Colonic mucosa (tissue), 4 donors: ENCODE measurements around the gene NTRK3. TPM values are rescaled to one million over a fixed set of nuclear protein-coding genes. Genes with fewer than 3 reads are reported as not detected.

Experiments used
- DNase-seq: peaks from one replicate; pipeline ENCODE4 v3.0.0-alpha.2; 2020
- H3K27ac ChIP-seq: fragments of 200-600 bp; one replicate; pipeline ENCODE4 v1.8.0; 2021
- H3K27me3 ChIP-seq: fragments of 200-600 bp; one replicate; pipeline ENCODE4 v1.8.0; 2021
- H3K36me3 ChIP-seq: fragments of 200-600 bp; one replicate; pipeline ENCODE4 v1.8.0; 2021
- H3K4me1 ChIP-seq: fragments of 200-600 bp; one replicate; pipeline ENCODE4 v1.8.0; 2021; ENCODE audit warnings: mild to moderate bottlenecking
- H3K4me3 ChIP-seq: fragments of 200-600 bp; one replicate; pipeline ENCODE4 v1.8.0; 2021
- H3K9ac ChIP-seq, 2 donors: one replicate each; pipeline ENCODE4 v1.7.0; 2013; ENCODE audit warnings: control low read depth in 2 of 2, low read depth in 2 of 2, low read length in 2 of 2
- H3K9me3 ChIP-seq: fragments of 200-600 bp; one replicate; pipeline ENCODE4 v1.8.0; 2021
- CTCF ChIP-seq: fragments of 200-600 bp; IDR thresholded peaks from one replicate; pipeline ENCODE4 v1.8.0; 2022; ENCODE audit warnings: antibody characterized with exemption, mild to moderate bottlenecking
- intact Hi-C: fragments of 100-400 bp; cut with DNase I; formaldehyde crosslinking; loops from one replicate; pipeline ENCODE4 v1.14.1; 2022
- total RNA-seq, 2 donors: library from RNA; stranded (reverse); fragmentation: NEBNext Ultra II Directional in 1 of 2; extraction: Animal tissue kit (Norgen Biotek cat#: 25700) in 1 of 2; gene quantifications; one replicate each; pipeline ENCODE4 v1.2.1, GENCODE V29; 2021
- donor health status: healthy.
- donor health status: DM: no; HTN: no; CAD: no.
- donor health status: DM: no; HTN: no; CAD: no.

Gene NTRK3
- total RNA-seq, 2 donors from 2014 or later, result 1.2 to 1.5 TPM

DNA sequence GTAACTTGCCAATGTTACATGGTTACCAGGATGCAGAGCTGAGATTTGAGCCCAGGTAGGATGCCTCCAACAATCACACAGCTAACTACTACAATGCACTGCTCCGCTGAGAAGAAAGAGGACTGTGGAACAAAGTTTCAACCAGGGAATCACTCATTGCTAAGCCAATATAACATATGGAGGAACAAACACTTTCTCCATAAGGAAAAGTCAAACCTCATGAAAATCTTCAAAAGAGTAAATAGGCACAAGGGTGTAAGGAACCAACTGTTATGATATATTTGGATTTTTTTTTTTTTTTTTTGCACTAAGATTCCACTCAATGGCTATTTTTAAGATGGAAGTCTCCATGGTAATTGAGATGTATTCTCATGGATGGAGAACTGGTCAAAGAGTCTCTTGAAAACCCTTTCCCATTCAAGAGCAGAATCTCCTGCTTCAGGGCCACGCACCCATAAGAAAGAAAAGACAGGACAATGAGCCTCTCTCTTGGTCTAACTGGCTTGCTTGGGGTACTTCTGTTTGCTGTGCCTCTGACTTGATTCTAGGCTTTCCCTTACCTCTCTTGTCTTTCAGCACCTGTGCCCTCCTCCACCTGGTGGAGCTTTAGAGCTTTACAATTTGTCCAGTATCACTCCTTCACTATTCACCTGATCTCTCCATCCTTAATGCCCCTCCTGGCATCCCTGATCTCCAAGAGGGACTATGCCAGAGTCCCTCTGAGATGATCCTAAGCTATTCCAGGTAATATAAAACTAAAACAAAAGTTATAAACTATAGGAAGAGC lies 252.8 kb downstream of the NTRK3 start:
- Histone ChIP-seq H3K4me1 (no peaks in the 10 kb centered on the region), H3K27me3 (no peaks in the 10 kb centered on the region), H3K4me3 (no peak overlapping the region), H3K36me3 (no peaks in the 10 kb centered on the region), H3K9me3 (no peaks in the 10 kb centered on the region), H3K27ac (no peak overlapping the region), H3K9ac (no peak overlapping the region)
- TF ChIP-seq CTCF, result no peak
- no peak for DNase-seq
- intact Hi-C loops, result no loop called here

- TF ChIP-seq CTCF, result no peak
- intact Hi-C loops, result no loop called here
- Histone ChIP-seq H3K9ac (no peak overlapping the region), H3K4me1 (no peaks in the 10 kb centered on the region), H3K4me3 (no peak overlapping the region), H3K27ac (no peak overlapping the region), H3K27me3 (no peaks in the 10 kb centered on the region), H3K36me3 (no peaks in the 10 kb centered on the region), H3K9me3 (no peaks in the 10 kb centered on the region)
- no peak for DNase-seq
Measured at GRCh38 chr15:88002706-88003105, 253.8 kb downstream of the NTRK3 start.

GRCh38 chr15:87998630-87999029 lies 257.9 kb downstream of the NTRK3 start:
- H3K27me3 ChIP-seq, result no peaks in the 10 kb centered on the region
- intact Hi-C loops, result no loop called here
- H3K27ac ChIP-seq, result no peak overlapping the region
- H3K4me3 ChIP-seq, result no peak overlapping the region
- no peak overlapping the region for H3K9ac ChIP-seq
- H3K36me3 ChIP-seq, result no peaks in the 10 kb centered on the region
- no peaks in the 10 kb centered on the region for H3K9me3 ChIP-seq
- DNase-seq, result no peak
- no peak for TF ChIP-seq CTCF
- no peaks in the 10 kb centered on the region for H3K4me1 ChIP-seq

DNA sequence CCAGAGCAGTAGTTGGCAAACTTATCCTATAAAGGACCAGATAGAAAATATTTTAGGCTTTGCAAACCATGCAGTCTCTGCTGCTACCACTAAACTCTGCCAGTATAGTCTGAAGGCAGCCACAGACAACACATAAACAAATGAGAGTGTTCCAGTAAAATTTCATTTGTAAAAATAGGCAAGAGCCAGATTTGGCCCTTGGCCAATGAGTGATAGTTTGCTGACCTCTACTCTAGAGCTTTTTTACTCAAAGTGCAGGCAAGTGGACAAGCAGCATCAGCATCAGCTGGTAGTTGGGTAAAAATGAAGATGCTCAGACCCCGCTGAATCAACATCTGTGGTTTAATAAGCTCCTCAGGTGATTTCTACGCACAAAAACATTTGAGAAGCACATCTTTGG lies 269.8 kb downstream of the NTRK3 start:
- DNase-seq, result no peak
- intact Hi-C loops, result no loop called here

GRCh38 chr15:87985451-87985850 lies 271.1 kb downstream of the NTRK3 start:
- no peak overlapping the region for H3K27ac ChIP-seq
- no peaks in the 10 kb centered on the region for H3K27me3 ChIP-seq
- DNase-seq, result no peak
- no peaks in the 10 kb centered on the region for H3K36me3 ChIP-seq
- H3K9ac ChIP-seq, result no peak overlapping the region
- intact Hi-C loops, result no loop called here
- no peaks in the 10 kb centered on the region for H3K4me1 ChIP-seq
- H3K9me3 ChIP-seq, result no peaks in the 10 kb centered on the region
- no peak overlapping the region for H3K4me3 ChIP-seq
- TF ChIP-seq CTCF, result no peak

More for the DNA sequence above, 269.8 kb downstream of the NTRK3 start:
- H3K4me1 ChIP-seq, result no peaks in the 10 kb centered on the region
- TF ChIP-seq CTCF, result no peak
- no peaks in the 10 kb centered on the region for H3K36me3 ChIP-seq
- no peak overlapping the region for H3K9ac ChIP-seq
- H3K9me3 ChIP-seq, result no peaks in the 10 kb centered on the region
- H3K27ac ChIP-seq, result no peak overlapping the region
- H3K27me3 ChIP-seq, result no peaks in the 10 kb centered on the region
- no peak overlapping the region for H3K4me3 ChIP-seq
